ENCODE data around the gene PHF5A. TPM values are rescaled to one million over a fixed set of nuclear protein-coding genes. Genes with fewer than 3 reads are reported as not detected.

PHF5A gene
- total RNA-seq, 1 experiment from 2014 or later = 80.4 TPM

DNA sequence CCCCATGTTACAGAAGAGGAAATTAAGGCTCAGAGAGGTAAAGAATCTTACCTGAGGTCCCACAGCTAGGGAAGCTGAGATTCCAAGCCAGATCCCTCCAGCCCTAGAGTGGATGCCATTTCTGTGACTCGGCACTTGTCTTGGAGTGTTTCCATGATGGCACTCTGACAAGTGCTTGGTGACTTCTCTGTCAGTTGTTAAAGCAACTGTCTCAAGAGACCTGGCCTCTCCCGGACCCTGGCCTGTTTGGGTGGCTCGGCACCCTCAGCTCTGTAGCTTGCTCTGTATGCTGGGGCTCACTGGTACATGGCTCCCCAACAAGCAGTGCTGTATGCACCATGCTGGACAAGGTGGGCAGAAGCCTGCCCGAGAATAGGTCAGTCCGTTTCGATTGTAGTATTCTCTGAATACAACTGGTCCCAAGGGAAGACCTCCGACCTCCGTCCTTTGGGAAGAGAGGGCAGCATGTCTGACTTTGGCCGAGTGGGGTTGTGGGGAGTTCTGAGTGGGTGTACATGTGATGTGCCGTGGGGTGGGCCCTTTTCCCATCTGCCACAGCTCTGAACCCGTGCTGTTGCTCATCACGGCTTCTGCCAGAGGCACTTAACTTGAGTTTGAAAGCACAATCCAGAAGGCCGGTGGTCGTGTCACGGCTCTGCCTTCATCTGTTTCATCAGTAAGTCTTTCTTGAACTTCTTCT lies 12.8 kb upstream of the PHF5A start:
- TF ChIP-seq EZH2phosphoT487 (IDR thresholded peaks at IDR 0.05; ENCODE audit: borderline replicate concordance, low read length) = no peak
- TF ChIP-seq, protein P1, sequence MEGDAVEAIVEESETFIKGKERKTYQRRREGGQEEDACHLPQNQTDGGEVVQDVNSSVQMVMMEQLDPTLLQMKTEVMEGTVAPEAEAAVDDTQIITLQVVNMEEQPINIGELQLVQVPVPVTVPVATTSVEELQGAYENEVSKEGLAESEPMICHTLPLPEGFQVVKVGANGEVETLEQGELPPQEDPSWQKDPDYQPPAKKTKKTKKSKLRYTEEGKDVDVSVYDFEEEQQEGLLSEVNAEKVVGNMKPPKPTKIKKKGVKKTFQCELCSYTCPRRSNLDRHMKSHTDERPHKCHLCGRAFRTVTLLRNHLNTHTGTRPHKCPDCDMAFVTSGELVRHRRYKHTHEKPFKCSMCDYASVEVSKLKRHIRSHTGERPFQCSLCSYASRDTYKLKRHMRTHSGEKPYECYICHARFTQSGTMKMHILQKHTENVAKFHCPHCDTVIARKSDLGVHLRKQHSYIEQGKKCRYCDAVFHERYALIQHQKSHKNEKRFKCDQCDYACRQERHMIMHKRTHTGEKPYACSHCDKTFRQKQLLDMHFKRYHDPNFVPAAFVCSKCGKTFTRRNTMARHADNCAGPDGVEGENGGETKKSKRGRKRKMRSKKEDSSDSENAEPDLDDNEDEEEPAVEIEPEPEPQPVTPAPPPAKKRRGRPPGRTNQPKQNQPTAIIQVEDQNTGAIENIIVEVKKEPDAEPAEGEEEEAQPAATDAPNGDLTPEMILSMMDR (conservative IDR thresholded peaks at IDR 0.05; ENCODE audit: low read depth, low read length) = no peak
- TF ChIP-seq EZH2 (IDR thresholded peaks at IDR 0.05; ENCODE audit: low read length, unreplicated experiment) = no peak
- Histone ChIP-seq H3K4me3 (ENCODE audit: low read length) (no peak overlapping the region), H3K79me2 (ENCODE audit: low read length) (peaks cover 91% of the 10 kb centered on the region), H3K9ac (ENCODE audit: low read length) (no peak overlapping the region), H3K4me1 (ENCODE audit: insufficient read depth, low read length) (0 out of 2 replicates have a peak, but pooled peaks cover 5% of the 10 kb centered on the region), H3K36me3 (ENCODE audit: low read depth, low read length) (no peaks in the 10 kb centered on the region), H3F3A (ENCODE audit: low read length, unreplicated experiment) (no peaks in the 10 kb centered on the region), H3K27ac (ENCODE audit: low read length) (no peak overlapping the region), H3K27me3 (ENCODE audit: low read length) (no peaks in the 10 kb centered on the region), H3K4me2 (ENCODE audit: low read length) (no peak overlapping the region), H3K9me2 (replicated peaks; ENCODE audit: low read length) (no peaks in the 10 kb centered on the region), H2AFZ (ENCODE audit: low read length) (no peak overlapping the region), H3K9me3 (ENCODE audit: low read length) (no peaks in the 10 kb centered on the region), H4K20me1 (ENCODE audit: low read length) (peaks cover 11% of the 10 kb centered on the region; the same call in 1 of the 2 replicates)
- no TSS peak for BruUV-seq (replicated peaks)
- ATAC-seq = no peak; the same call in 1 of the 2 replicates
- DNase-seq = peak; percentile 46
- POLR2A ChIA-PET (ENCODE audit: unreplicated experiment) = no interaction called here
- intact Hi-C loops (cut with micrococcal nuclease) = no loop called here
- CTCF ChIA-PET = no interaction called here

DNA sequence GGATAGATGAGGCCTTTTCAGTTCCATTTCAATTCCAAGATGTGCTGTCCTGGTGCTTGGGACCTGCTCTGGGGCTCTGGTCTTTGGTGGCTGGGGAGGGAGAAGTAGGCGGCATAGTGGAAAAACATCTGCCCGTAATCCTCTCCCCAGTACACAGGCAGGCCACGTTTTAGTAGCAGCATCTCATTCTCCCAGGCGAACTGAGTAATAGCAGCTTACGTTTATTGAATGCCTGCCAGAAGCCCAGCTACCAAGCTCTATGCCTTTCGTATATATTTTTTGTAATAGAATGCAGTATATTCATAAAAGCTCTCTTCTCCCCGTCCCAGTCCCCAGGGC lies 11.9 kb upstream of the PHF5A start:
- intact Hi-C loops (cut with micrococcal nuclease) = no loop called here
- H3K4me3 ChIP-seq (ENCODE audit: low read length) = no peak overlapping the region
- ATAC-seq (no peak), DNase-seq (no peak)
- H3K4me1 ChIP-seq (ENCODE audit: insufficient read depth, low read length) = 0 out of 2 replicates have a peak, but pooled peaks cover 5% of the 10 kb centered on the region
- ChIA-PET POLR2A (ENCODE audit: unreplicated experiment) (no interaction called here), CTCF (no interaction called here)
- peaks cover 94% of the 10 kb centered on the region for H3K79me2 ChIP-seq (ENCODE audit: low read length)
- H3K9ac ChIP-seq (ENCODE audit: low read length) = no peak overlapping the region
- peaks cover 11% of the 10 kb centered on the region; the same call in 1 of the 2 replicates for H4K20me1 ChIP-seq (ENCODE audit: low read length)
- no peak overlapping the region for H3K27ac ChIP-seq (ENCODE audit: low read length)
- H3K9me3 ChIP-seq (ENCODE audit: low read length) = no peaks in the 10 kb centered on the region
- BruUV-seq (replicated peaks) = no TSS peak
- H3K9me2 ChIP-seq (replicated peaks; ENCODE audit: low read length) = no peaks in the 10 kb centered on the region
- H3K27me3 ChIP-seq (ENCODE audit: low read length) = no peaks in the 10 kb centered on the region
- TF ChIP-seq EZH2phosphoT487 (IDR thresholded peaks at IDR 0.05; ENCODE audit: borderline replicate concordance, low read length) (no peak), EZH2 (IDR thresholded peaks at IDR 0.05; ENCODE audit: low read length, unreplicated experiment) (no peak)
- TF ChIP-seq, protein P1 (conservative IDR thresholded peaks at IDR 0.05; ENCODE audit: low read depth, low read length) = no peak
- H3F3A ChIP-seq (ENCODE audit: low read length, unreplicated experiment) = no peaks in the 10 kb centered on the region
- H3K36me3 ChIP-seq (ENCODE audit: low read depth, low read length) = no peaks in the 10 kb centered on the region
- no peak overlapping the region for H3K4me2 ChIP-seq (ENCODE audit: low read length)
- H2AFZ ChIP-seq (ENCODE audit: low read length) = no peak overlapping the region
